ENCODE measurements around the gene CHST11. TPM values are rescaled to one million over a fixed set of nuclear protein-coding genes. Genes with fewer than 3 reads are reported as not detected.

CHST11 gene
- total RNA-seq, 1 experiment from 2014 or later, result 6.7 TPM

GRCh38 chr12:104466709-104467345, 10.1 kb downstream of the CHST11 start:
- peaks cover 2 to 3% of the 10 kb centered on the region in 2 experiments; a peak in 1 of 4 replicates for H3K4me1 Mint-ChIP-seq
- H3K9ac ChIP-seq (ENCODE audit: extremely low read depth, insufficient read length, low read length), result no peak overlapping the region
- H2BK15ac ChIP-seq (ENCODE audit: low read depth, low read length), result no peak overlapping the region
- no peak overlapping the region for H3T11ph ChIP-seq (ENCODE audit: low read length)
- H3K4me1 ChIP-seq (ENCODE audit: insufficient read depth, low read length), result no peaks in the 10 kb centered on the region; the same call in 1 of the 2 replicates
- H3K27ac Mint-ChIP-seq, result no peak overlapping the region
- H3K14ac ChIP-seq (ENCODE audit: insufficient read depth, low read length), result no peak overlapping the region
- H3K9me3 Mint-ChIP-seq, result no peaks in the 10 kb centered on the region
- H2AK5ac ChIP-seq (ENCODE audit: insufficient read length, low read length), result no peak overlapping the region
- no peak overlapping the region for H2BK120ac ChIP-seq (ENCODE audit: low read depth, low read length, poor library complexity, severe bottlenecking)
- no CpG with 5 or more reads among the region's 2 CpGs for WGBS (ENCODE audit: extremely low coverage, insufficient read length, low lambda C conversion rate)
- no peaks in the 10 kb centered on the region for H3K79me1 ChIP-seq (ENCODE audit: insufficient read depth, low read depth, low read length, poor library complexity, severe bottlenecking)
- H2AFZ ChIP-seq (ENCODE audit: low read length), result no peak overlapping the region
- no peak overlapping the region for H4K91ac ChIP-seq (ENCODE audit: insufficient read length, low read depth, low read length)
- TF ChIP-seq CTCF (conservative IDR thresholded peaks at IDR 0.05), result no peak
- H3K27me3 ChIP-seq (ENCODE audit: insufficient read depth, low read length), result no peaks in the 10 kb centered on the region
- H3K23me2 ChIP-seq (ENCODE audit: insufficient read length, low read depth, low read length, poor library complexity, severe bottlenecking), result no peaks in the 10 kb centered on the region
- no peak overlapping the region for H3K27ac ChIP-seq (ENCODE audit: insufficient read length, low read depth, low read length)
- no peaks in the 10 kb centered on the region for H4K20me1 ChIP-seq (ENCODE audit: control insufficient read depth, insufficient read depth, insufficient read length)
- H3K36me3 Mint-ChIP-seq (ENCODE audit: insufficient read depth in 1 of 3, low read depth in 3 of 3), result no peaks in the 10 kb centered on the region
- no peak overlapping the region for H3K4me2 ChIP-seq (ENCODE audit: insufficient read depth, insufficient read length, low read length)
- no peak overlapping the region for H3K4me3 Mint-ChIP-seq
- H2BK20ac ChIP-seq (ENCODE audit: low read depth, low read length, poor library complexity, severe bottlenecking), result no peak overlapping the region
- no peaks in the 10 kb centered on the region; the same call in 1 of the 2 replicates for H3K79me2 ChIP-seq (ENCODE audit: insufficient read depth, low read length)
- no peak overlapping the region for H3K56ac ChIP-seq (ENCODE audit: insufficient read length, low read depth, low read length)
- no peak overlapping the region for H2BK5ac ChIP-seq (ENCODE audit: insufficient read length, low read length)
- H3K9me3 ChIP-seq (ENCODE audit: control insufficient read depth, low read depth, low read length), result no peaks in the 10 kb centered on the region
- H4K5ac ChIP-seq (ENCODE audit: insufficient read length, low read depth, low read length), result no peak overlapping the region
- no peak overlapping the region for H4K8ac ChIP-seq (replicated peaks; ENCODE audit: insufficient read length, low read depth, low read length)
- H3K27me3 Mint-ChIP-seq (ENCODE audit: low read depth), result no peaks in the 10 kb centered on the region; the same call in 1 of the 2 replicates
- DNase-seq, result no peak
- H3K4ac ChIP-seq (ENCODE audit: low read depth, low read length), result no peak overlapping the region
- no peak overlapping the region for H3K23ac ChIP-seq (ENCODE audit: insufficient read length, low read depth, low read length)
- H3K18ac ChIP-seq (ENCODE audit: insufficient read length, low read depth, low read length), result no peak overlapping the region
- H2BK12ac ChIP-seq (ENCODE audit: insufficient read length, low read depth, low read length), result no peak overlapping the region
